ENCODE measurements around the gene SAFB.

DNA sequence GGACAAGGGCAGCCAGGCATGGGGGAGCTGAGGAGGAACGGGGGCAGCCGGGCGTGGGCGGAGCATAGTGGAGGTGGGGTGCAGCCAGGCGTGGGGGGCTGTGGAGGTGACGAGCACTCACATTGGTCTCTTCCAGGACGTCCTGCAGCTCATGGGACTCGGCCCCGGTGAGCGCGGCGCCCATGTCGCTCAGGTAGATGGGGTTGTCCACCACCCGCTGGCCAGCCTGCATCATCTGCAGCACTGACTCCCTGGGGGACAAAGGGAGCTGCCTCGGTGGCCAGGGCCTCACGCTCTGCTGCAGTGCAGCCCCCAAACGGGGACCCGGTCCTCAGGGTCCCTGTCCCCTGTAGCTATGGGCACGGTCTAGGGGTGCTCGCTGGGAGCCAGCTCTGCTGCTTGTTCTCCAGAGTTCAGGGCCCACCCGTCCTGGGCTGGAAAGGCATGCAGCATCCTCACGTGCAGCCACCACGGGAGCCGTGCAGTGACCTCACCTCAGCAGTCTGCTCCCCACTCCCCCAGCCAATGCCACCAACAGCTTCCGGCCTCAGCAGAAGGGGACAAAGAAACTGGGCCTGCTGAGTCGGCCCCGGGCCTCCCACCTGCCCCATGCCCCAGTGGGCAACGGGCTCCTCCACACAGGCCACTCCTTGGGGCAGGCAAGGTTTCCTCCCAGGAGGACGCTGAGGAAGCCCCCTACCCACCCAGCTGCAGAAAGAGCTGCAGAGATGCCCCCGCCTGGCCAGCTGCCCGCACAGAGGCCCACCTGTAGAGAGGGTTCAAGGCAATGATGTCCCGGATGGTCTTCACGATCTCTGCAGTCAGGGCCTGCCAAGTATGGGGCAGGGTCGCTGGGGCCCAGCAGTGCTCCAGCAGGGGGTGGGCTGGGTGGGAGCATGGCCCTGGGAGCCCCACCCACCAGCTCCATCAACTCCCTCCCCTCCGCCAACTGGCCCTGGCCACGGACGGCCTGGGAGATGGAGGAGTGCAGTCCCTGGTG lies 85.0 kb downstream of the SAFB start:
- TF ChIP-seq CSDC2 (CRISPR knock-in tag; IDR thresholded peaks at IDR 0.05) (no peak), ISL1 (CRISPR knock-in tag; IDR thresholded peaks at IDR 0.05) (no peak), ESRRG (CRISPR knock-in tag; IDR thresholded peaks at IDR 0.05) (no peak), ARNTL (CRISPR knock-in tag; IDR thresholded peaks at IDR 0.05; ENCODE audit: borderline replicate concordance, low read depth) (no peak)
- TF ChIP-seq, protein P1, sequence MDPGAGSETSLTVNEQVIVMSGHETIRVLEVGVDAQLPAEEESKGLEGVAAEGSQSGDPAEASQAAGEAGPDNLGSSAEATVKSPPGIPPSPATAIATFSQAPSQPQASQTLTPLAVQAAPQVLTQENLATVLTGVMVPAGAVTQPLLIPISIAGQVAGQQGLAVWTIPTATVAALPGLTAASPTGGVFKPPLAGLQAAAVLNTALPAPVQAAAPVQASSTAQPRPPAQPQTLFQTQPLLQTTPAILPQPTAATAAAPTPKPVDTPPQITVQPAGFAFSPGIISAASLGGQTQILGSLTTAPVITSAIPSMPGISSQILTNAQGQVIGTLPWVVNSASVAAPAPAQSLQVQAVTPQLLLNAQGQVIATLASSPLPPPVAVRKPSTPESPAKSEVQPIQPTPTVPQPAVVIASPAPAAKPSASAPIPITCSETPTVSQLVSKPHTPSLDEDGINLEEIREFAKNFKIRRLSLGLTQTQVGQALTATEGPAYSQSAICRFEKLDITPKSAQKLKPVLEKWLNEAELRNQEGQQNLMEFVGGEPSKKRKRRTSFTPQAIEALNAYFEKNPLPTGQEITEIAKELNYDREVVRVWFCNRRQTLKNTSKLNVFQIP (CRISPR knock-in tag; IDR thresholded peaks at IDR 0.05; ENCODE audit: borderline replicate concordance, low read depth): no peak
